SW480 (cell line): ENCODE data around the gene XXYLT1.
A peak's percentile ranks its signal among the peaks of the same experiment; 100 is the strongest.

Experiments used
- DNase-seq: peaks from one replicate; pipeline ENCODE4 v3.0.0-alpha.2; 2016; ENCODE audit warnings: low spot score

Gene XXYLT1

GRCh38 chr3:195266428-195266827 lies 4.5 kb downstream of the XXYLT1 start:
- DNase-seq: no peak

DNA sequence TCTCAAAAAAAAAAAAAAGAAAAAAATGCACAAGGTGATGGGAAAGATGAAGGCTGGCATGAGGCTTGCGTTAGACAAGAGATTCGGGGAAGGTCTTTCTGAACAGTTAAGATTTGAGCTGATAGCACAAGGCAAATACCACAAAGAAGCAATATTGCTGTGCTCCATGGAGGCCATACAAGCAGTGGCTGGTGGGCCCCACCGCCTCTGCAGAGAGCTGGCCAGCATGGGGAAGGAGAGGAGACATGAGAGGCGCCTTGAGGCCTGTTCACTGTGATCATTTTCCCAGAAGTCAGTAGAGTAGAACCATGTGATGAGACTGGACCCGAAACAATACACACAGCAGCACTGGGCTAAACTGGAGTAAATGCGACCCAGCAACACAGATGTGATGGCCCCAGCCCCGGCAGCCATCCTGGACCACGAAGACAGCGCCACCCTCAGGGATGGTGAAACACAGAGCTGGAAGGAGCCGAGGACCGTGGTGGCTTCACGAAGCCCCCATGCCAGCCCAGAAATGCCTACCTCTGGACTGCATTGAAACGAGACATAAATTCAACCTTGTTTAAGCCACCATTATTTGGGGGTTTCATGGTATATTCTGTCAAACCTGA lies 5.5 kb downstream of the XXYLT1 start:
- DNase-seq: no peak

DNA sequence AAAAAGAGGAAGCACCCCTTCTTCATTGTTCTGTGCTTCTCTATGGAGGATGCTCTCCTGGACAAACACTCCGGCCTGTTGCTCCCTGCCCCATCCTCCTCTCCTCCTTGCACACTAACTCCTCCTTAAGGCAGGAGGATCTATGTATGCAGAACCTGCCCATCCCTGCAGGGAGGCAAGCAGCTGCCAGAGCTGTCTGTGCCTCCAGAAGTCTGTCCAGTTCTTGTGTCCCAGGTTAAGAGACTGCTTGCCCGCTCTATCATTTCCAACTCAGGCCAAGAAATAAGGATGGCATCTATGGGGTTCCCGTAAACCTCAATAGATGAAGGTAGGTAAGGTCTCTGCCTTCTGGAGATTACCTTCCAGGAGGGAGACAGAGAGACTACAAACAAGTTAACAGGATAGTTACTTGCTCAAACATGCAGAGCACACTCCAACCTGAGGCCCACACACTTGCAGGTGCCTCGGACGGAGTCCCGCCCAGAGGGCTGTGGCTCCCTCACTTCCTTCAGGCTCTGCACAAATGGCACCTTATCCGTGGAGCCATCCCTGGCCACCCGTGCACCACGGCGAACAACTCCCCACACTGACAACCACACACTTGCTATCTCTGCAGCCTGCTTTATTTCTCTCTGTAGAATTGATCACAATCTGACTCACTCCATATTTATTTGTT lies 6.9 kb downstream of the XXYLT1 start:
- no peak for DNase-seq

GRCh38 chr3:195263193-195263924 lies 7.6 kb downstream of the XXYLT1 start:
- no peak for DNase-seq

DNA sequence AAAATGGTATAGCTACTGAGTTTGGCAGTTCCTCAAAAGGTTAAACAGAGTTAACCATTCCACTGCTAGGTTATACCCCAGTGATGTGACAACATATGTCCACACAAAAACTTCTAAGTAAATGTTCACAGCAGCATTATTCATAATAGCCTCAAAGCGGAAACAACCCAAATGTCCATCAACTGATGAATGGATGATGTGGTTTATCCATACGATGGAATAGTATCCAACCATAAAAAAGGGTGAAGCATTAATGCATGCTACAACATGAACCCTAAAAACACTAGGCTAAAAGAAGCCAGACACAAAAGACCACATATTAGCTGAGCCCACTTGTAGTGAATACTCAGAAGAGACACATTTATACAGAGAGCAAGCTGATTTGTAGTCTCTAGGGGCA lies 9.0 kb downstream of the XXYLT1 start:
- no peak for DNase-seq

DNA sequence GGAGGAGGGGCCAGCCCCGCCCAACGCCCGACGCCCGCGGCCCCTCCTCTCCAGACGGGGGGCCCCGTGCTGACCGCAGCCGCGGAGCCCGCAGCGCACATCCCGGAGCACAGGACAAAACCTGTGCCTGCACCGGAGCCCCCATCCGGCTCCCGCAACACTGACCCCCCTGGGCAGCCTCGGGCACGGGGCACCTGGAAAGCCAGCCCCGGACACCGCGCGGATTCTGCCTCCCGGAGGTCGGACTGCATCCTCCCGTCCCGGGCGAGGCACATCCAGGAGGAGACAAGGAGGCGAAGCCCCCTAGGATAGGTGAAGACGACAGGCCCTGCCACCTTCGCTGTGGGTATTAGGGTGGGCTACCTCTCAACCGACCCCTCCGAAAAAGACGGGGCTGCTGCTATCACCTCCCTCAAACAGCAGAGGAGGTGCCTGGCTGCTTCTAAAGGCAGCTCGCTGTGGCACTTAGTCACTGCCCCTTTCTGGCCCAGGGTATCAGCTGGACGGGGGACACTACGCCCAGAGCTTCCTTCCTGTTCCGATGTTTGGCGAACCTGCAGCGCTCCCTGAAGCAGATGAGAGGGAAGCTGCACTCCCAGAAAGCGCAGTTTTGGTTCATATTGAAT lies 10.6 kb downstream of the XXYLT1 start:
- DNase-seq: peak; percentile 83

DNA sequence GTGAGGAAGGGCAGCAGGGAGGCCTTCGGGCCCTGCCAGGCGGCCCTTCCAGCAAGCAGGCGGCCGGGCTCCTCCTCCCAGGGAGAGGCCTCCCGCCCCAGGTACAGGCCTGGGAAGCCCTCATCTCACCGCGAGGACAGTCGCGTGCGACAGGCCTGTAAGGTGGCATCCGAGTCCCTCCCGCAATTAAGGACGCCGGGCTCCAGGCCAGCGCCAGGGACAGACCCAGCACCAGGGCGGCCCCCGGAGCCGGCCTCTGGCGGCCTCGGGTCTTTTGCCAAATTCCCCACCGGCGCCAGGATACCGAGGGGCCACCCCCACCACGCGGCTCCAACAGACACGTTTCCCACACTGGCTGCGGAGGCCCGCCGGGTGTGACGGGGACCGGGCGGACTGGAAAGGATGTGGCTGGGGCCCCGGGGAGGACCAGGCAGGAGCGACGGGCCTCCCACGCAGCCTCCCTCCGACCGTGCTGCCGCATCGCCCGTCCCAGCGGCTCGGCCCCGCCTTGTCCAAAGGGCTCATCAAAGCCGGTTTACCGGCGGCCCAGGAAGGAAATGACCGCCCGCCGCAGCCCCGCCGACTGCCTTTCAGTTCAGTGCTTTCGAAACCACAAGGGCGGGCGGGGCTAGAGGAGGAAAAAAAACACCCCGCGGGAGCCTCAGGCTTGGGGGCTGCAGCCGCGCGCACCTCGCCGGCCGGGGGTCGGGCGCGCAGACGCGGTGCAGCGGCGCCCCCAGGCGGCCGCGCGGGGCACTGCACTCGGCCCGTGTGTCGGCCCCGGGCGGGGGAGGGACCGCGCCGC lies 11.3 kb downstream of the XXYLT1 start:
- DNase-seq: peak; percentile 99

DNA sequence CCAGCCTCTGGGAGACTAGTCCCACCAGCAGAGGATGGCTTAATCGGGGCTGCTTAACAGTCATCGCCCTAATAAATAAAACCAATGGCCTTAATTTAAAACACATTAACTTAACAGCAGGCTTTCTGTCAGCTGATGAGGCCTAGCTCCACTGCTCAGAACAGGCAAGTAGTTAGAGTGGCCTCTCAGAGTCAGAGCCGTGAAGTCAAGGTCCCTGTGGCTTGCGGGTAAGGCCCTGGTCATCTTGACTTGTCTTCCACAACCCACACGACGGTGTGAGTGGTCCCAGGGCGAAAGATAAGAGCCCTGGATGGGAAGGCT lies 11.8 kb downstream of the XXYLT1 start:
- no peak for DNase-seq

DNA sequence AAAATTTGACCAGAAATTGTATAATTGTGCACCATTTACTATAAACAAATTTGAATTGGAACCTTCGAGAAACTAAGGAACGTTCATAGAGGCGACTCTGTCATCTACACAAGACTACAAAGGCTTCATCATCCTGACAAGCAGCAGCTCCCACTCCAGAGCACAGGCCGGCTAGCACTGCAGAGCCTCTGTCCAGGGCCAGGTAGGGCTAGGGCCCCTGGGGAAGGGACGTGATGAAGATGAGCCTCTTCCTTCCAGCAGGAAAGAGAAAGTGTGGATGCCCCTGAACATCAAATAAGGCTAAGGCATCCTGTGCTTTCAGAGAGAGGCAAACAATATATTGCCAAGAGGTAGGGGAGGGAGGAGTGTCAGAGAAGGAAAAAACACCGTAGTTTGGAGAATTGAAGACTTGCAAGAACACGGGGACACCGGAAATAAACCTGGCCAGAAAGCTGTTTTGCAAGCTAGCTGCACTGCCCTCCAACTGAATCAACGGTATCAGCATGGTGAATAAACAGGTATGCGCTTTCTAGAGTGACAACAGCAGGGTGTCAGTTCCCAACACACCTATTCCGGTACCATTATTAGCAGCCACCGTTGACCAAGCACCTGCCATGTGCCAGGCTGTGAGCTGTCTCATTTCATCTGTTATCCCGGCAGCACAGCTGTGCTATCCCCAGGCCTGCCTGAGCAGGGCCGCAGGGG lies 12.4 kb downstream of the XXYLT1 start:
- DNase-seq: peak; percentile 18

- DNase-seq: no peak
These were observed 13.2 kb downstream of the XXYLT1 start for GRCh38 chr3:195257454-195258448.

- DNase-seq: no peak
These were observed 14.1 kb downstream of the XXYLT1 start for GRCh38 chr3:195256639-195257453.

- DNase-seq: no peak
These were observed 15.1 kb downstream of the XXYLT1 start for GRCh38 chr3:195255571-195256501.

DNA sequence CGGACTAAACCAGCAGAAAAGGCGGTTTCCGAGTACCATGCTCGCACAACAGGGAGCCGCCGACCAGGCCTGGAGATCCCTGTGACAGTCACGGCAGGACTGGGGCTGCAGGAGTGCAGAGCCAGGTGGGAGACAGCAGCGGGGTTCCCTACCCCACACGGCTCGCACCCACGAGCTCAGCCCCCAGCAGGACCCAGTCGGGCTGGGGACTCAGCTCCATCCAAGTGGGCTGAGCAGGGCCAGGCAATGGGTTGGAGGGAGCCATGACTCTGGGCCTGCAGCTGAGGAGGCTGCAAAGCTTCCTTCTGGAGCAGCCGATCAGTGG lies 15.8 kb downstream of the XXYLT1 start:
- no peak for DNase-seq

DNA sequence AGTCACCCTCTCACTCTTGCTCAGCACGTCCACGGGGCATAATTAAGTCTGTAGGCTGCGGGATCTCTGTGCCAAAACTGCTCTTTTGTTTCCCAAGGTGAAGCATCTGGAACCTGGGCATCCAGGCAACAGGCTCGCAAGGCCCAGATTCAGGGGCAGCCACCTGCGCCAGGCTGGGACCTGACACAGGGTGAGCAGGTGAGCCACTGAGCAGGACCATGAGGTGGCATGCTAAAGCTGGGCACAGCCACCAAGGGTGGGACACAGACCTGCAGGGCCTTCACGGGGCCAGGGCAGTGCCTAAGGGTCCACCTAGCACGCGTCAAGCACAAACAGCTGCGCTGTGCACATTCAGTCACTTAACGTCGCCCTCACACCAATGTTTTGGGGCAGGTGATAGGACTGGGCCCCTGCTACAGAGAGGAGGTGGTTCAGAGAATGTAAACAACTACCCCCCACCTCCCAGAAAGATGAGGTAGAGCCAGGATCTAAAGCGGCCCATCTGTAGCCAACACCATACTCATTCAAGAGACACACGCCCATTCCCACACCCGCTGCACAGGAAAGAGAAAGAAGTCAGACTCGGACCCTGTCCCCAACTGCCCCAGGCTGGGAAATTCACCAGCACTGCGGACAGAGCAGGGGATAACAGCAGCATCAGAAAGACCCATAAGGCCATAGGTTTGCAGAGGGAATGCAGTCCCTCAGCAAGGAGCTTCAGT lies 16.3 kb downstream of the XXYLT1 start:
- DNase-seq: no peak

GRCh38 chr3:195253923-195254432 lies 17.0 kb downstream of the XXYLT1 start:
- DNase-seq: no peak

DNA sequence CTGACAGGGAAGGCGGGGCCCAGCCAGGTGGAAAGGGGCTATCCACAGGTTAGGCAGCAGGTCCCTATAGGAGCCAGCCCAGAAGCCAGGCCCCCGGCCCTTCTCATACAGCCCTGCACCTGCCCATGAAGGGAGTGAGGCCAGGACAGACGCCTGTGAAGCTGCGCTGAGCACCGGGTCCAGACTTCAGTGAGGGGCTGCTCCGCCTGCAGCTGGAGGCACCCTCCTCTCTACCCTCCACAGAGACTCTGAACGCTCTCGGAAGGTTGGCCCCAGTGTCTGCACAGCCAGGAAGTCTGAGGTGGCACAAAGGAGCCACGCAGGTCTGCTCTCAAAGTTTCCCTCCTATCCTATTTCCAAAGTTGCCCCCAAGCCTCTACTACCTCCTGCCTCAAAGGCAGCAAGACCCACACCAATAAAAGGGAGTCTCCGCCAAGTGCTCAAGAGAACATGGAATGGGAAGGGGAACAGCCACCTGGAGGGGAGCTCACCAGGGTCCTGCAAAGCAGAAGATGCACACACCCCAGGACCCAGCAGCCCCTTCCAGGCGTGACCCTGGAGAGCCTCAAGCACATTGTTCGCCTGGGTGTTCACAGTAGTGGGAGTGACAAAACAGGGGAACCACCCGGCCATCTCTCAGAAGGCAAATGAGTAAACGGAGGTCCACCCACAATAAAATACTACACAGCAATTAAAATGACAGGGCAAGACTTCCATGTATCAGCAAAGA lies 19.5 kb downstream of the XXYLT1 start:
- DNase-seq: no peak
